ENCODE data around the gene CEP83. TPM values are rescaled to one million over a fixed set of nuclear protein-coding genes. Genes with fewer than 3 reads are reported as not detected.

CEP83 gene
- total RNA-seq, 1 donor from 2014 or later, result 3.2 TPM

- no peak for DNase-seq (ENCODE audit: low read depth in 2 of 2)
Measured at GRCh38 chr12:94271351-94271750, 188.3 kb downstream of the CEP83 start.

- DNase-seq (ENCODE audit: low read depth in 2 of 2), result no peak
Measured at GRCh38 chr12:94269316-94269999, 190.2 kb downstream of the CEP83 start.

GRCh38 chr12:94267921-94268471 is 191.7 kb downstream of the CEP83 start:
- DNase-seq (ENCODE audit: low read depth in 2 of 2), result no peak

- DNase-seq (ENCODE audit: low read depth in 2 of 2), result no peak
Measured at GRCh38 chr12:94267537-94267872, 192.2 kb downstream of the CEP83 start.

- DNase-seq (ENCODE audit: low read depth in 2 of 2), result no peak
Measured at GRCh38 chr12:94266796-94267536, 192.7 kb downstream of the CEP83 start.

GRCh38 chr12:94265966-94266745 is 193.5 kb downstream of the CEP83 start:
- no peak for DNase-seq (ENCODE audit: low read depth in 2 of 2)

GRCh38 chr12:94265539-94265938 is 194.1 kb downstream of the CEP83 start:
- DNase-seq (ENCODE audit: low read depth in 2 of 2), result no peak

- no peak for DNase-seq (ENCODE audit: low read depth in 2 of 2)
Measured at GRCh38 chr12:94264736-94265485, 194.8 kb downstream of the CEP83 start.

GRCh38 chr12:94263905-94264561 is 195.6 kb downstream of the CEP83 start:
- no peak for DNase-seq (ENCODE audit: low read depth in 2 of 2)

GRCh38 chr12:94263011-94263811 is 196.5 kb downstream of the CEP83 start:
- no peak for DNase-seq (ENCODE audit: low read depth in 2 of 2)

GRCh38 chr12:94262228-94263010 is 197.2 kb downstream of the CEP83 start:
- DNase-seq (ENCODE audit: low read depth in 2 of 2), result peak; percentile 46 to 65

GRCh38 chr12:94261786-94262185 is 197.9 kb downstream of the CEP83 start:
- no peak for DNase-seq (ENCODE audit: low read depth in 2 of 2)

- DNase-seq (ENCODE audit: low read depth in 2 of 2), result no peak
Measured at GRCh38 chr12:94261119-94261518, 198.5 kb downstream of the CEP83 start.

- no peak for DNase-seq (ENCODE audit: low read depth in 2 of 2)
Measured at GRCh38 chr12:94260717-94261116, 198.9 kb downstream of the CEP83 start.

- no peak for DNase-seq (ENCODE audit: low read depth in 2 of 2)
Measured at GRCh38 chr12:94260017-94260416, 199.7 kb downstream of the CEP83 start.

GRCh38 chr12:94258593-94258992 is 201.1 kb downstream of the CEP83 start:
- no peak for DNase-seq (ENCODE audit: low read depth in 2 of 2)

Data from lung microvascular endothelial cell (primary cell).